Lower lobe of right lung (tissue), 2 donors: ENCODE data around the gene FAM163B. TPM values are rescaled to one million over a fixed set of nuclear protein-coding genes. Genes with fewer than 3 reads are reported as not detected.
"Not testable (repeated sequence)": the region's sequence is repeated elsewhere in the genome, so short reads cannot be mapped to it uniquely, and the experiment has no call there.

Experiments
- ATAC-seq, 2 donors: fragments of 200-7000 bp; cut with Tn5 transposase; one replicate each; pipeline ENCODE4 v1.9.1; 2020 to 2022; ENCODE audit warnings: mild to moderate bottlenecking in 2 of 2, moderate library complexity in 2 of 2
- DNase-seq: peaks from one replicate; pipeline ENCODE4 v3.0.0-alpha.2; 2020
- H3K27ac ChIP-seq: fragments of 200-600 bp; one replicate; pipeline ENCODE4 v1.8.0; 2022
- H3K27me3 ChIP-seq: fragments of 200-600 bp; one replicate; pipeline ENCODE4 v1.8.0; 2022; ENCODE audit warnings: low read depth
- H3K36me3 ChIP-seq: fragments of 200-600 bp; one replicate; pipeline ENCODE4 v1.8.0; 2022; ENCODE audit warnings: mild to moderate bottlenecking
- H3K4me1 ChIP-seq: fragments of 200-600 bp; one replicate; pipeline ENCODE4 v1.8.0; 2022
- H3K4me3 ChIP-seq: fragments of 200-600 bp; one replicate; pipeline ENCODE4 v1.8.0; 2022; ENCODE audit warnings: mild to moderate bottlenecking
- H3K9me3 ChIP-seq: fragments of 200-600 bp; one replicate; pipeline ENCODE4 v1.8.0; 2022
- CTCF ChIP-seq: fragments of 200-600 bp; IDR thresholded peaks from one replicate; pipeline ENCODE4 v1.8.0; 2022; ENCODE audit warnings: antibody characterized with exemption, mild to moderate bottlenecking
- intact Hi-C: fragments of 100-400 bp; cut with DNase I; formaldehyde crosslinking; loops from one replicate; pipeline ENCODE4 v1.11.0; 2022
- total RNA-seq: library from RNA; stranded (reverse); fragmentation: NEBNext Ultra II Directional; extraction: Animal tissue kit (Norgen Biotek cat#: 25700); gene quantifications from one replicate; pipeline ENCODE4 v1.2.1, GENCODE V29; 2021
- donor health status: DM: no; HTN: yes; CAD: no; lungs with severe emphysema.

Gene FAM163B
- total RNA-seq, 1 donor from 2014 or later, result not detected

GRCh38 chr9:133566817-133567216 is 42.4 kb downstream of the FAM163B start:
- TF ChIP-seq CTCF, result no peak
- DNase-seq (no peak), ATAC-seq (no peak)
- Histone ChIP-seq H3K27me3 (no peaks in the 10 kb centered on the region), H3K4me3 (no peak overlapping the region), H3K9me3 (no peaks in the 10 kb centered on the region), H3K4me1 (peaks cover 15% of the 10 kb centered on the region), H3K27ac (no peak overlapping the region), H3K36me3 (peaks cover 6% of the 10 kb centered on the region)
- intact Hi-C loops, result no loop called here

- intact Hi-C loops, result no loop called here
- Histone ChIP-seq H3K27ac (no peak overlapping the region), H3K27me3 (no peaks in the 10 kb centered on the region), H3K9me3 (no peaks in the 10 kb centered on the region), H3K36me3 (peaks cover 6% of the 10 kb centered on the region), H3K4me3 (no peak overlapping the region), H3K4me1 (peaks cover 15% of the 10 kb centered on the region)
- TF ChIP-seq CTCF, result no peak
- ATAC-seq (no peak), DNase-seq (no peak)
Observed at GRCh38 chr9:133566382-133566781, 42.8 kb downstream of the FAM163B start.

GRCh38 chr9:133564451-133565116 is 44.6 kb downstream of the FAM163B start:
- H3K4me3 ChIP-seq, result no peak overlapping the region
- H3K4me1 ChIP-seq, result peaks cover 32% of the 10 kb centered on the region
- intact Hi-C loops, result no loop called here
- no peaks in the 10 kb centered on the region for H3K9me3 ChIP-seq
- peak overlapping the region; percentile 69 for H3K27ac ChIP-seq
- no peak for DNase-seq
- ATAC-seq, result no peak
- no peak for TF ChIP-seq CTCF
- no peaks in the 10 kb centered on the region for H3K36me3 ChIP-seq
- H3K27me3 ChIP-seq, result no peaks in the 10 kb centered on the region

- DNase-seq, H3K27me3 ChIP-seq, H3K9me3 ChIP-seq, intact Hi-C loops, ATAC-seq, H3K4me3 ChIP-seq, H3K36me3 ChIP-seq, H3K27ac ChIP-seq: not testable (repeated sequence)
- H3K4me1 ChIP-seq, result peaks cover 37% of the 10 kb centered on the region
Observed at GRCh38 chr9:133563814-133564213, 45.4 kb downstream of the FAM163B start.

GRCh38 chr9:133563291-133563796 is 45.8 kb downstream of the FAM163B start:
- no peaks in the 10 kb centered on the region for H3K27me3 ChIP-seq
- TF ChIP-seq CTCF, result no peak
- peaks cover 42% of the 10 kb centered on the region for H3K4me1 ChIP-seq
- H3K36me3 ChIP-seq, result no peaks in the 10 kb centered on the region
- DNase-seq (no peak), ATAC-seq (peak; percentile 31 to 53)
- H3K4me3 ChIP-seq, result no peak overlapping the region
- intact Hi-C loops, result no loop called here
- no peaks in the 10 kb centered on the region for H3K9me3 ChIP-seq
- H3K27ac ChIP-seq, result no peak overlapping the region

GRCh38 chr9:133562611-133563290 is 46.4 kb downstream of the FAM163B start:
- Histone ChIP-seq H3K27me3 (no peaks in the 10 kb centered on the region), H3K4me1 (peaks cover 48% of the 10 kb centered on the region), H3K36me3 (no peaks in the 10 kb centered on the region), H3K27ac (no peak overlapping the region), H3K9me3 (no peaks in the 10 kb centered on the region), H3K4me3 (no peak overlapping the region)
- DNase-seq, result no peak
- intact Hi-C loops, result no loop called here
- TF ChIP-seq CTCF, result no peak
- ATAC-seq, result no peak
